ENCODE results near the gene PALM.

- TF ChIP-seq, protein P1, sequence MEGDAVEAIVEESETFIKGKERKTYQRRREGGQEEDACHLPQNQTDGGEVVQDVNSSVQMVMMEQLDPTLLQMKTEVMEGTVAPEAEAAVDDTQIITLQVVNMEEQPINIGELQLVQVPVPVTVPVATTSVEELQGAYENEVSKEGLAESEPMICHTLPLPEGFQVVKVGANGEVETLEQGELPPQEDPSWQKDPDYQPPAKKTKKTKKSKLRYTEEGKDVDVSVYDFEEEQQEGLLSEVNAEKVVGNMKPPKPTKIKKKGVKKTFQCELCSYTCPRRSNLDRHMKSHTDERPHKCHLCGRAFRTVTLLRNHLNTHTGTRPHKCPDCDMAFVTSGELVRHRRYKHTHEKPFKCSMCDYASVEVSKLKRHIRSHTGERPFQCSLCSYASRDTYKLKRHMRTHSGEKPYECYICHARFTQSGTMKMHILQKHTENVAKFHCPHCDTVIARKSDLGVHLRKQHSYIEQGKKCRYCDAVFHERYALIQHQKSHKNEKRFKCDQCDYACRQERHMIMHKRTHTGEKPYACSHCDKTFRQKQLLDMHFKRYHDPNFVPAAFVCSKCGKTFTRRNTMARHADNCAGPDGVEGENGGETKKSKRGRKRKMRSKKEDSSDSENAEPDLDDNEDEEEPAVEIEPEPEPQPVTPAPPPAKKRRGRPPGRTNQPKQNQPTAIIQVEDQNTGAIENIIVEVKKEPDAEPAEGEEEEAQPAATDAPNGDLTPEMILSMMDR (conservative IDR thresholded peaks at IDR 0.05; ENCODE audit: low read length): no peak
- no peak for TF ChIP-seq EZH2phosphoT487 (IDR thresholded peaks at IDR 0.05; ENCODE audit: borderline replicate concordance, low read depth, low read length)
Measured at GRCh38 chr19:709965-710571, 1.3 kb downstream of the PALM start.
